G401.6 (cell line): ENCODE data around the gene ANKRD33.

Experiments
- FAIRE-seq: peaks from 2 replicates; lab custom pipeline; 2012; peaks lifted over from hg19 to GRCh38; lab: Jason Lieb, UNC

The ANKRD33 gene

GRCh38 chr12:51904951-51905470 is 17.1 kb downstream of the ANKRD33 start:
- no peak for FAIRE-seq

GRCh38 chr12:51905471-51906429 is 17.8 kb downstream of the ANKRD33 start:
- FAIRE-seq, result no peak

GRCh38 chr12:51906430-51907082 is 18.7 kb downstream of the ANKRD33 start:
- no peak for FAIRE-seq

GRCh38 chr12:51907083-51907855 is 19.4 kb downstream of the ANKRD33 start, which contains the start of gene ACVRL1:
Gene ACVRL1 (plus strand): TSS chr12:51907504. CDS start chr12:51912475, 4,971 bp downstream.
- no peak for FAIRE-seq

- FAIRE-seq, result no peak
These were observed 20.0 kb downstream of the ANKRD33 start for GRCh38 chr12:51907856-51908425.

- no peak for FAIRE-seq
These were observed 21.1 kb downstream of the ANKRD33 start for GRCh38 chr12:51908876-51909592.

GRCh38 chr12:51910168-51910567 is 22.3 kb downstream of the ANKRD33 start:
- FAIRE-seq, result no peak

GRCh38 chr12:51910691-51911090 is 22.8 kb downstream of the ANKRD33 start:
- FAIRE-seq, result no peak

- no peak for FAIRE-seq
These were observed 23.4 kb downstream of the ANKRD33 start for GRCh38 chr12:51911307-51911706.

- FAIRE-seq, result no peak
These were observed 24.1 kb downstream of the ANKRD33 start for GRCh38 chr12:51911788-51912711.

GRCh38 chr12:51913071-51914033 is 25.4 kb downstream of the ANKRD33 start:
- no peak for FAIRE-seq

- no peak for FAIRE-seq
These were observed 26.4 kb downstream of the ANKRD33 start for GRCh38 chr12:51914034-51914923.

- no peak for FAIRE-seq
These were observed 27.2 kb downstream of the ANKRD33 start for GRCh38 chr12:51915003-51915625.

- FAIRE-seq, result no peak
These were observed 28.0 kb downstream of the ANKRD33 start for GRCh38 chr12:51915951-51916350.

- no peak for FAIRE-seq
These were observed 29.2 kb downstream of the ANKRD33 start for GRCh38 chr12:51917041-51917590.

- no peak for FAIRE-seq
These were observed 30.0 kb downstream of the ANKRD33 start for GRCh38 chr12:51917746-51918453.
